Gastrocnemius medialis (tissue), 4 donors: Measurements from ENCODE around the gene SH3GL3. TPM values are rescaled to one million over a fixed set of nuclear protein-coding genes. Genes with fewer than 3 reads are reported as not detected.

ENCODE experiments used
- ATAC-seq, 2 donors: fragments of 150-250 bp; one replicate each; pipeline ENCODE4 v1.9.1; 2016
- DNase-seq, 2 donors: peaks; one replicate each; pipeline ENCODE4 v3.0.0-alpha.2; 2019
- H3K27ac ChIP-seq, 4 donors: fragments of 200-600 bp; sonication (generic); 1 replicate in 1 of 4; 2 replicates in 3 of 4; pipeline ENCODE4 v1.5.1; 2016 to 2018; ENCODE audit warnings: mild to moderate bottlenecking in 2 of 4, moderate library complexity in 1 of 4
- H3K27me3 ChIP-seq, 3 donors: fragments of 200-600 bp; sonication (generic) in 2 of 3; 1 replicate in 1 of 3; 2 replicates in 2 of 3; pipeline versions ENCODE4 v1.5.1 to v1.6.0; 2016 to 2019; ENCODE audit warnings: mild to moderate bottlenecking in 1 of 3, moderate library complexity in 1 of 3
- H3K36me3 ChIP-seq, 2 donors: fragments of 200-600 bp; sonication (generic) in 1 of 2; one replicate each; pipeline ENCODE4 v1.5.1; 2017 to 2018
- H3K4me1 ChIP-seq, 2 donors: fragments of 200-600 bp; sonication (generic) in 1 of 2; one replicate each; pipeline ENCODE4 v1.5.1; 2016 to 2017; ENCODE audit warnings: mild to moderate bottlenecking in 2 of 2
- H3K4me3 ChIP-seq, 4 donors: fragments of 200-600 bp; sonication (generic) in 3 of 4; 1 replicate in 1 of 4; 2 replicates in 3 of 4; pipeline ENCODE4 v1.5.1; 2016 to 2019; ENCODE audit warnings: mild to moderate bottlenecking in 2 of 4
- H3K9me3 ChIP-seq, 3 donors: fragments of 200-600 bp; sonication (generic) in 2 of 3; 1 replicate in 1 of 3; 2 replicates in 2 of 3; pipeline ENCODE4 v1.5.1; 2016 to 2019
- POLR2A ChIP-seq, 2 donors: fragments of 450-650 bp; IDR thresholded peaks; one replicate each; pipeline ENCODE4 v1.6.1; 2017; ENCODE audit warnings: antibody characterized with exemption in 2 of 2, mild to moderate bottlenecking in 2 of 2, moderate library complexity in 2 of 2
- in situ Hi-C, 4 donors: fragments of 200-750 bp; cut with MboI; loops; one replicate each; pipeline versions ENCODE4 v1.15.0 to v1.8.0; 2017; ENCODE audit warnings: low sequenced_read_pairs in 4 of 4
- intact Hi-C: fragments of 100-400 bp; cut with DNase I; formaldehyde crosslinking; loops from one replicate; pipeline ENCODE4 v1.15.1; 2023; ENCODE audit warnings: low total_unique reads
- total RNA-seq, 4 donors: library from RNA; depleted of rRNA; stranded (reverse); fragments of >200 nt; gene quantifications; one replicate each; pipeline versions ENCODE4 v1.1.0 to v1.2.3, GENCODE V29; 2016
- TF ChIP-seq, protein P1 (sequence below), 5 experiments: fragments of 450-650 bp in 3 of 5; fragments of 200-600 bp in 2 of 5; sonication (generic) in 2 of 5; IDR thresholded peaks in 4 of 5; conservative IDR thresholded peaks in 1 of 5; 1 replicate in 4 of 5; 2 replicates in 1 of 5; pipeline ENCODE4 v1.5.1; 2016 to 2019; ENCODE audit warnings: antibody characterized with exemption in 5 of 5, mild to moderate bottlenecking in 3 of 5, moderate library complexity in 3 of 5

SH3GL3 gene
- total RNA-seq, 4 donors from 2014 or later = not detected

DNA sequence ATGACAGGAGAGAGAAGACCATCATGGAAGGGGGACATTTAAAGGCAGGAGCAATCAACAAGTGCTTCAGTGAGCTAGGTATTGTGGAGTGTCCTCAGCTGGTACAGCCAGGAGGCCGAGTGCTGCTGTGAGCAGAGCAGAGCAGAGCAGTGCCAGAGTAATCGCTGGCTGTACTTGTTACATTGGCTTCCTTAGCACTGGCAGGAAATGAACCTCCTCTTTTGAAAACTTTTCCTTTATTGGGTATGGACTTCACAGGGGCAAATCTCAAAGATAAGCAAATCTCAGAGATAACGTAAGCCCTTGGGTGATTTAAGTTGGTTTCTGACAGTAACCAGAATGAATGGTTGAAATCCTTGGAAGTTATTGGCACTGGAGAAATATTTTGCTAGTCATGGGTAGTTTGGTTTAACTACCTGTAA, 2.1 kb downstream of the SH3GL3 start:
- TF ChIP-seq POLR2A (IDR thresholded peaks at IDR 0.05) = no peak
- TF ChIP-seq, protein P1, sequence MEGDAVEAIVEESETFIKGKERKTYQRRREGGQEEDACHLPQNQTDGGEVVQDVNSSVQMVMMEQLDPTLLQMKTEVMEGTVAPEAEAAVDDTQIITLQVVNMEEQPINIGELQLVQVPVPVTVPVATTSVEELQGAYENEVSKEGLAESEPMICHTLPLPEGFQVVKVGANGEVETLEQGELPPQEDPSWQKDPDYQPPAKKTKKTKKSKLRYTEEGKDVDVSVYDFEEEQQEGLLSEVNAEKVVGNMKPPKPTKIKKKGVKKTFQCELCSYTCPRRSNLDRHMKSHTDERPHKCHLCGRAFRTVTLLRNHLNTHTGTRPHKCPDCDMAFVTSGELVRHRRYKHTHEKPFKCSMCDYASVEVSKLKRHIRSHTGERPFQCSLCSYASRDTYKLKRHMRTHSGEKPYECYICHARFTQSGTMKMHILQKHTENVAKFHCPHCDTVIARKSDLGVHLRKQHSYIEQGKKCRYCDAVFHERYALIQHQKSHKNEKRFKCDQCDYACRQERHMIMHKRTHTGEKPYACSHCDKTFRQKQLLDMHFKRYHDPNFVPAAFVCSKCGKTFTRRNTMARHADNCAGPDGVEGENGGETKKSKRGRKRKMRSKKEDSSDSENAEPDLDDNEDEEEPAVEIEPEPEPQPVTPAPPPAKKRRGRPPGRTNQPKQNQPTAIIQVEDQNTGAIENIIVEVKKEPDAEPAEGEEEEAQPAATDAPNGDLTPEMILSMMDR (IDR thresholded peaks at IDR 0.05 in 4 of 5, conservative IDR thresholded peaks at IDR 0.05 in 1 of 5) = no peak
- Histone ChIP-seq H3K27ac (no peak overlapping the region), H3K4me3 (no peak overlapping the region), H3K36me3 (no peaks in the 10 kb centered on the region), H3K9me3 (no peaks in the 10 kb centered on the region), H3K27me3 (peaks cover 12 to 19% (median 14%) of the 10 kb centered on the region in 3 donors), H3K4me1 (no peaks in the 10 kb centered on the region)
- in situ Hi-C loops (loop anchor here in 2 of 4 donors (25.0 kb wide), 1 partner anchor 588 kb away; no protein-coding TSS in a partner anchor), intact Hi-C loops (no loop called here)
- DNase-seq (no peak), ATAC-seq (no peak)

DNA sequence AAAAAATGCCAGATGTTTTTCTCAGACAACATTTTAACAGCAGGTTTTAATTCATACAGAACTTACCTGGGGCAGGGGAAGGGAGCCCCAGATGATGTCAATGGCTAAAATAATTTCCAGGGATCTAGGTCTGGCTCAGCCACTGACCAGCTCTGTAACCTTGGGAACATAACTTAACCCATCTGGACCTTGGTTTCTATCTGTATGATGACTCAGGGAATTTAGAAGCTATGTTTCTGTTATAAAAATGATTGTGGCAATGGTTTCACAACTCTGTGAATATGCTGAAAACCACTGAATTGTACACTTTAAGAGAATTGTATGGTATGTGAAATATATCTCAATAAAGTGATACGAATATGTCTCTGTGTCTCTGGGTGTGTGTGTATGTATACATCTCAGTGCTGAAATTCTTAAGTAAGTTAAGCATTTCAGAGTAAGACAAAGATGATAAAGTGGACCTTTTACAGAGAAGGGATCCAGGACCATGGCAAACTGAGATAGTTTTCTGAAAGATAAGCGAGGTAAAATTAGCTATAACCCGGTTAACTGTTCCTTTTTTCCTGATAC, 2.9 kb downstream of the SH3GL3 start:
- no peak for TF ChIP-seq POLR2A (IDR thresholded peaks at IDR 0.05)
- TF ChIP-seq, protein P1 (IDR thresholded peaks at IDR 0.05 in 4 of 5, conservative IDR thresholded peaks at IDR 0.05 in 1 of 5) = no peak
- no peaks in the 10 kb centered on the region for H3K9me3 ChIP-seq
- no peak overlapping the region for H3K4me3 ChIP-seq
- no peaks in the 10 kb centered on the region for H3K36me3 ChIP-seq
- peaks cover 12 to 19% (median 14%) of the 10 kb centered on the region in 3 donors for H3K27me3 ChIP-seq
- no peak overlapping the region for H3K27ac ChIP-seq
- in situ Hi-C loops = loop anchor here in 2 of 4 donors (25.0 kb wide), 1 partner anchor 587 kb away; no protein-coding TSS in a partner anchor
- no peaks in the 10 kb centered on the region for H3K4me1 ChIP-seq
- intact Hi-C loops = no loop called here
- DNase-seq = no peak
- no peak for ATAC-seq

DNA sequence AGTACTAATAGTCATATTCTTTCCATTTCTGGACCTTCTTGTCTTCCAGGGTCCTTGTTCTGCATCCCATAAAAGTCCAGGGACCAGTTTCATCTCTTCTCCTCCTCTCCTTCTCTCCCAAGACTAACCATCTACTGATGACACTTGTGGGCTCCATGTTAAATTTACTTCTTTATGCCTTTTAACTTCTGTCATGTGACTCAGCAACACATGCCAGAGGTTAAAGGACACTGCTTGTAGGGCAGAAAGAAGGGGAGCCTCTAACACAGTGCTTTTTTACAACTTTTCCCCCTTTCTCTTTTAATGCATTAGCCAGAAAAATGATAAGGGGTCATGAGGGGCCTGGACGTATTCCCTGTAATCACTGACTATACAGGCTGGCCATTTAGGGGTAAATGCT, 10.0 kb downstream of the SH3GL3 start:
- no peak overlapping the region for H3K27ac ChIP-seq
- TF ChIP-seq POLR2A (IDR thresholded peaks at IDR 0.05) = no peak
- TF ChIP-seq, protein P1 (IDR thresholded peaks at IDR 0.05 in 4 of 5, conservative IDR thresholded peaks at IDR 0.05 in 1 of 5) = no peak
- ATAC-seq = no peak
- no peak overlapping the region for H3K4me3 ChIP-seq
- H3K9me3 ChIP-seq = no peaks in the 10 kb centered on the region
- in situ Hi-C loops = no loop called here
- intact Hi-C loops = no loop called here
- DNase-seq = no peak
- no peaks in the 10 kb centered on the region for H3K36me3 ChIP-seq
- H3K27me3 ChIP-seq = peaks cover 0 to 2% (median 0%) of the 10 kb centered on the region in 3 donors
- no peaks in the 10 kb centered on the region for H3K4me1 ChIP-seq

DNA sequence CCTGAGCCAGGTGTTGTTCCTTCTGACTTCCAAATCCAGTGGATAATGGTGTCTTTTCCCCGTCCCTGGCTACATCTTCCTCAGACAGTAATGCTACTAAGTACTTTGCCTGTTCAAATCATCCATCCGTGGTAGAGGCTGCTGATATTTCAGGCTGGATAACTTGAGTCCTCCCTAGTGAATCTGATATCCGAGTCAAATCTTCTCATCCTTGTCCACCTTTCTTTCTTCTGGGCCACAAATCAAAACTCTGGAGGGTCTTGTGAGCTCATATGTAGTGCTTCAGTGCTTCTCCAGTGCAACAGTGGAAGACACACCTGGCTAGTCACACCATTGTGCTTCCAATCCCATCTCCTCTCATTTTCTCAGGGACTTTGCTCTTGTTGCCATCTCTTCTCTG, 11.2 kb downstream of the SH3GL3 start:
- in situ Hi-C loops (no loop called here), intact Hi-C loops (no loop called here)
- DNase-seq (no peak), ATAC-seq (no peak)
- Histone ChIP-seq H3K4me1 (no peaks in the 10 kb centered on the region), H3K9me3 (no peaks in the 10 kb centered on the region), H3K27me3 (peaks cover 0 to 2% (median 0%) of the 10 kb centered on the region in 3 donors), H3K27ac (no peak overlapping the region), H3K36me3 (no peaks in the 10 kb centered on the region), H3K4me3 (no peak overlapping the region)
- no peak for TF ChIP-seq POLR2A (IDR thresholded peaks at IDR 0.05)
- TF ChIP-seq, protein P1 (IDR thresholded peaks at IDR 0.05 in 4 of 5, conservative IDR thresholded peaks at IDR 0.05 in 1 of 5) = no peak

DNA sequence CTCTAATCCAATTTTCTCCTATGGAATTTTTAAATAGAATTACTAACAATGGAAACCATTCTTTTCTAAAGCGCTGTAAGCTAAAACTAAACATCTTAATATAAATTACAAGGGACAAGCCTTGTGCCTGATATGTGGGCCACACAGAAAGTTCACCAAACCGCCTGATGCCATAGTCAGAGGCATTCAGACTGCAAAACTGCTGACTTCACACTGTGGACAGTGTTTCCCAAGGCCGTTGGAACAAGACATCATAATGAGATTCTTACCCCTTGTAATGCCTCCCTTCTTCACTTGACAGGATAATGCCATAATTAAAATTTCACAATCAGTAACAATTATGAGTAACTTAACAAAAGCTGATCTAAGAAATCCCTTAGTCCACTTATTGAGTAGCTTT, 14.9 kb downstream of the SH3GL3 start:
- TF ChIP-seq POLR2A (IDR thresholded peaks at IDR 0.05) = no peak
- TF ChIP-seq, protein P1 (IDR thresholded peaks at IDR 0.05 in 4 of 5, conservative IDR thresholded peaks at IDR 0.05 in 1 of 5) = no peak
- DNase-seq = no peak
- H3K4me3 ChIP-seq = no peak overlapping the region
- intact Hi-C loops (no loop called here), in situ Hi-C loops (no loop called here)
- H3K9me3 ChIP-seq = no peaks in the 10 kb centered on the region
- H3K36me3 ChIP-seq = no peaks in the 10 kb centered on the region
- no peak for ATAC-seq
- no peaks in the 10 kb centered on the region for H3K4me1 ChIP-seq
- H3K27ac ChIP-seq = no peak overlapping the region
- H3K27me3 ChIP-seq = peaks cover 0 to 2% (median 0%) of the 10 kb centered on the region in 3 donors
